Measurements from ENCODE around the gene DYNC1H1.
A peak's percentile ranks its signal among the peaks of the same experiment; 100 is the strongest.

DYNC1H1 gene

DNA sequence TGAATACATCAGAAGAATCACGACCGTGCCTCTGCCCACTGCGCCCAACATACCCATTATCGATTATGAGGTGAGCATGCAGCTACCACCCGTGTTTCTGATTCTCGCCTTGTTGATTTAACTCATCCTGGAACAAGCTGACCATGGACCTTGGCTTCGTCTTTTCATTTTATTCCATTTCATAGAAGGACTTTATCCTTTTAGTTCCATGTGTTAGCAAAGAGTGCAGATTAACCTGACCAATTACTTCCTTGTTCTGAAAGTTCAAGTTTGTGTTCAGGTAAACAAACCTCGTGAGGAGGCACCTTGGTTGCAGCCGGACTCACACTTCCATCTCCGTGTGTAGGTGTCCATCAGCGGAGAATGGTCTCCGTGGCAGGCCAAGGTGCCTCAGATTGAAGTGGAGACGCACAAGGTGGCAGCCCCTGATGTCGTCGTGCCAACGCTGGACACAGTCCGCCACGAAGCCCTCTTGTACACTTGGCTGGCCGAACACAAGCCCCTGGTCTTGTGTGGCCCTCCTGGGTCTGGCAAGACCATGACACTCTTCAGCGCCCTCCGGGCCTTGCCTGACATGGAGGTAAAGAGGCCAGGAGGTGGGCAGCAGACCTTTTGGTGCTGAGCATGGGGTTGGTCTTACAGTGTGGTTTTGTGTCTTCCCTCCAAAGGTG is 52.2 kb downstream of the DYNC1H1 start:
- Histone ChIP-seq H3K27me3 (ENCODE audit: insufficient read depth, low read depth) (no peaks in the 10 kb centered on the region), H3K4me1 (ENCODE audit: low read depth, poor library complexity, severe bottlenecking) (peaks cover 27% of the 10 kb centered on the region), H3K27ac (no peak overlapping the region), H3K4me2 (no peak overlapping the region), H3K9ac (no peak overlapping the region), H2AFZ (ENCODE audit: low read depth) (no peak overlapping the region), H3K79me2 (ENCODE audit: insufficient read depth, low read depth) (no peaks in the 10 kb centered on the region), H3K4me3 (IDR thresholded peaks at IDR 0.05; ENCODE audit: insufficient read depth, low read depth, low read length) (no peak overlapping the region), H3K36me3 (ENCODE audit: insufficient read depth) (peaks cover 15% of the 10 kb centered on the region; the same call in 1 of the 2 replicates), H4K20me1 (ENCODE audit: insufficient read depth) (no peaks in the 10 kb centered on the region)
- TF ChIP-seq, protein P1, sequence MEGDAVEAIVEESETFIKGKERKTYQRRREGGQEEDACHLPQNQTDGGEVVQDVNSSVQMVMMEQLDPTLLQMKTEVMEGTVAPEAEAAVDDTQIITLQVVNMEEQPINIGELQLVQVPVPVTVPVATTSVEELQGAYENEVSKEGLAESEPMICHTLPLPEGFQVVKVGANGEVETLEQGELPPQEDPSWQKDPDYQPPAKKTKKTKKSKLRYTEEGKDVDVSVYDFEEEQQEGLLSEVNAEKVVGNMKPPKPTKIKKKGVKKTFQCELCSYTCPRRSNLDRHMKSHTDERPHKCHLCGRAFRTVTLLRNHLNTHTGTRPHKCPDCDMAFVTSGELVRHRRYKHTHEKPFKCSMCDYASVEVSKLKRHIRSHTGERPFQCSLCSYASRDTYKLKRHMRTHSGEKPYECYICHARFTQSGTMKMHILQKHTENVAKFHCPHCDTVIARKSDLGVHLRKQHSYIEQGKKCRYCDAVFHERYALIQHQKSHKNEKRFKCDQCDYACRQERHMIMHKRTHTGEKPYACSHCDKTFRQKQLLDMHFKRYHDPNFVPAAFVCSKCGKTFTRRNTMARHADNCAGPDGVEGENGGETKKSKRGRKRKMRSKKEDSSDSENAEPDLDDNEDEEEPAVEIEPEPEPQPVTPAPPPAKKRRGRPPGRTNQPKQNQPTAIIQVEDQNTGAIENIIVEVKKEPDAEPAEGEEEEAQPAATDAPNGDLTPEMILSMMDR (conservative IDR thresholded peaks at IDR 0.05; ENCODE audit: low read depth, low read length) = no peak

GRCh38 chr14:102018251-102018650 is 53.9 kb downstream of the DYNC1H1 start:
- Histone ChIP-seq H4K20me1 (ENCODE audit: insufficient read depth) (no peaks in the 10 kb centered on the region), H2AFZ (ENCODE audit: low read depth) (no peak overlapping the region), H3K4me1 (ENCODE audit: low read depth, poor library complexity, severe bottlenecking) (peaks cover 32% of the 10 kb centered on the region), H3K79me2 (ENCODE audit: insufficient read depth, low read depth) (0 out of 2 replicates have a peak, but pooled peaks cover under 1% of the 10 kb centered on the region), H3K4me3 (IDR thresholded peaks at IDR 0.05; ENCODE audit: insufficient read depth, low read depth, low read length) (no peak overlapping the region), H3K4me2 (no peak overlapping the region; the same call in 1 of the 2 replicates), H3K27ac (peak overlapping the region; percentile 76; the same call in 1 of the 2 replicates), H3K9ac (no peak overlapping the region), H3K27me3 (ENCODE audit: insufficient read depth, low read depth) (no peaks in the 10 kb centered on the region), H3K36me3 (ENCODE audit: insufficient read depth) (peaks cover 22% of the 10 kb centered on the region; the same call in 1 of the 2 replicates)
- TF ChIP-seq, protein P1 (conservative IDR thresholded peaks at IDR 0.05; ENCODE audit: low read depth, low read length) = no peak

DNA sequence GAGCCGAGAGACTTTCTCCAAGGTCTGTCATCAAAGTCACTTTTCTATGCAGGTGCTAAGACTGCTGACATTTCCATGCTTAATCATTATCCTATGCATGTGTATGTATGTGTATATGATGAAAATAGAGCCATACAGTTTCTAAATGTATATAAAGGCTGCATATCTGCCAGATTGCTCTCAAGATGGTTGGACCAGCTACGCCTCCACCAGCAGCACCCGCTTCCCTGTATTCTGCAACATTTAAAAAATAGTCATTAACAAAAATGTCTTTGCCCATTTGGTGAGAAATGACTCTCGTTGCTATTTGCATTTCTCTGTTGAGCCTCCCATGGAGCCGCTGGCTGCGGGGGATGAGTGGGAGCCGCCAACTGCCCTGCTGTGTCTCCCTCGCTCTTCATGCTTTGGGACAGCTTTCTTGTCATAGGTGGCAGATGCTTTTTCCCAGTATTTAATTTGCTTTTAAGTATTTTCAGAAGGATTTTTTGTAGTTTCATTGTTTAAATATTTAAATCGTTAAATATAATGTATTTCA is 54.7 kb downstream of the DYNC1H1 start:
- H3K9ac ChIP-seq = no peak overlapping the region
- 0 out of 2 replicates have a peak, but pooled peaks cover 5% of the 10 kb centered on the region for H3K79me2 ChIP-seq (ENCODE audit: insufficient read depth, low read depth)
- no peak overlapping the region for H2AFZ ChIP-seq (ENCODE audit: low read depth)
- peak overlapping the region; percentile 76 for H3K27ac ChIP-seq
- peaks cover 32% of the 10 kb centered on the region for H3K4me1 ChIP-seq (ENCODE audit: low read depth, poor library complexity, severe bottlenecking)
- H3K4me3 ChIP-seq (IDR thresholded peaks at IDR 0.05; ENCODE audit: insufficient read depth, low read depth, low read length) = no peak overlapping the region
- TF ChIP-seq, protein P1 (conservative IDR thresholded peaks at IDR 0.05; ENCODE audit: low read depth, low read length) = no peak
- peaks cover 23% of the 10 kb centered on the region; the same call in 1 of the 2 replicates for H3K36me3 ChIP-seq (ENCODE audit: insufficient read depth)
- peak overlapping the region; percentile 23 for H3K4me2 ChIP-seq
- H4K20me1 ChIP-seq (ENCODE audit: insufficient read depth) = no peaks in the 10 kb centered on the region
- no peaks in the 10 kb centered on the region for H3K27me3 ChIP-seq (ENCODE audit: insufficient read depth, low read depth)

DNA sequence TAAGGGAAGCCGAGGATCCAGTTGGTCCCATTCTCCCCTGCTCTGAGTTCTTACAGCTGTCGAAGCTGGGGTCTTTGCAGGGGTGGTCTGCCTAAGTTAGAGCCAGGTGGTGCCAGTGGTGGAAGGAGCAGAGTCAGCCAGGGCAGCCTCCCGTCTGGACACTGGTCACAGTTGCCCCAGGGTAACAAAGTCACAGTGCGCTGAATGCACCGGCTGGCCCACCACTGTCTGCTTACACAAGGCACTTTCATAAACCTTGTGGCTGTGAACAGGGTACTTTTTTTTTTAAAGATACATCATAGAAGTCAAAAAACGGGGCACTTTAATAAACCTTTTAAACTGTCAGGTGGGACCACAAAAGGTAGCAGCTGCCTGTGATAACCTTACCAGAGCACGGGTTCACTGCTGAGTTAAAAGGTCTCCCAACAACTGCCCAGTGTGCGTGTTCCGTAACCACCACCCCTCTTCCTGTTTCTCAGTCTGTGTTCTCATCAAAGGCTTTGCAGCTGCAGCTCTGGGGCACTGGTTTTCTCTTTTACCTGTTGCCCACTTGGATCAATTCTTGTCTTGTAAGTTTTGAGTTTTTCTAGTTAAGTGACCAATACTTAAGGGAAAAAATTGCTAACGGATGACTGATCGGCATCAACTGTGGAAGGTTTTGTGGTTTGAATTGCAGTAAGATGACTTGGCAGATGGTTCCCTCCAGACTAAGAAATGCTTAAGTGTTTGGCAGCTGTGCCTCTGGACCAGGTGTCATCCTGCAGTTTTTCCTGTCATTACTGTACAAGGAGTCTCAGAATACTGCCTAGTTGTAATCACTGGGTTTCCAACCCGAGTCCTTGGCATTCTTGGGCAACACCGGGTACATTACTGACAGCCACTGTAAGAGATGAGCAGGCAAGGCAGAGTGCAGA is 55.9 kb downstream of the DYNC1H1 start:
- no peak overlapping the region for H3K4me3 ChIP-seq (IDR thresholded peaks at IDR 0.05; ENCODE audit: insufficient read depth, low read depth, low read length)
- H2AFZ ChIP-seq (ENCODE audit: low read depth) = no peak overlapping the region
- no peaks in the 10 kb centered on the region for H4K20me1 ChIP-seq (ENCODE audit: insufficient read depth)
- 0 out of 2 replicates have a peak, but pooled peaks cover 5% of the 10 kb centered on the region for H3K79me2 ChIP-seq (ENCODE audit: insufficient read depth, low read depth)
- peaks cover 32% of the 10 kb centered on the region for H3K4me1 ChIP-seq (ENCODE audit: low read depth, poor library complexity, severe bottlenecking)
- H3K27me3 ChIP-seq (ENCODE audit: insufficient read depth, low read depth) = no peaks in the 10 kb centered on the region
- H3K36me3 ChIP-seq (ENCODE audit: insufficient read depth) = peaks cover 19% of the 10 kb centered on the region; the same call in 1 of the 2 replicates
- no peak overlapping the region for H3K9ac ChIP-seq
- peak overlapping the region; percentile 76 for H3K27ac ChIP-seq
- H3K4me2 ChIP-seq = peak overlapping the region; percentile 23; the same call in 1 of the 2 replicates
- TF ChIP-seq, protein P1 (conservative IDR thresholded peaks at IDR 0.05; ENCODE audit: low read depth, low read length) = no peak

All from KMS-11 (cell line).